SU-DHL-6 (cell line): ENCODE data around the gene IFITM5.

ENCODE experiments used
- CTCF ChIP-seq: fragments of 200-600 bp; sonication (generic); IDR thresholded peaks from one replicate; pipeline ENCODE4 v1.5.1; 2017; ENCODE audit warnings: antibody characterized with exemption, mild to moderate bottlenecking, low read length, moderate library complexity; ENCODE audit not compliant: insufficient read depth, poor library complexity, severe bottlenecking
- EZH2phosphoT487 ChIP-seq: fragments of 200-600 bp; sonication (generic), shearing (Covaris generic); conservative IDR thresholded peaks from 2 replicates; pipeline ENCODE4 v1.6.1; 2018; ENCODE audit warnings: mild to moderate bottlenecking, antibody characterized with exemption, low read length, moderate library complexity, mixed read lengths

GRCh38 chr11:252666-253065 lies 46.7 kb downstream of the IFITM5 start:
- TF ChIP-seq CTCF (no peak), EZH2phosphoT487 (no peak)
